PC-9 (cell line): Measurements from ENCODE around the gene ADH1C. TPM values are rescaled to one million over a fixed set of nuclear protein-coding genes. Genes with fewer than 3 reads are reported as not detected.

Source experiments
- BruUV-seq: library from RNA; stranded (reverse); fragments of 400-500 nt; replicated peaks from 2 replicates; lab custom pipeline; 2021; lab: Mats Ljungman, UMichigan
- CTCF ChIA-PET: fragments of 300-600 bp; sonication (Branson Sonifier 250); formaldehyde crosslinking; loops from one replicate; lab custom pipeline; 2022; ENCODE audit warnings: antibody characterized with exemption; lab: Charles Lee
- POLR2A ChIA-PET: fragments of 300-600 bp; sonication (Branson Sonifier 250); formaldehyde crosslinking; loops from one replicate; lab custom pipeline; 2022; ENCODE audit warnings: antibody characterized with exemption; ENCODE audit not compliant: unreplicated experiment; lab: Charles Lee
- DNase-seq, 2 experiments: peaks; one replicate each; pipeline versions ENCODE4 v3.0.0 to v3.0.0-alpha.2; 2015 to 2022; ENCODE audit warnings: mixed read lengths in 1 of 2
- H2AFZ ChIP-seq: fragments of 200-600 bp; sonication (generic); 2 replicates; pipeline ENCODE4 v1.8.1; 2017; ENCODE audit warnings: antibody characterized with exemption
- H3F3A ChIP-seq: fragments of 200-600 bp; sonication (generic); 2 replicates; pipeline ENCODE4 v1.8.1; 2017; ENCODE audit warnings: antibody characterized with exemption, mild to moderate bottlenecking, low read depth; ENCODE audit not compliant: insufficient read depth
- H3K27ac ChIP-seq: fragments of 200-600 bp; sonication (generic); 2 replicates; pipeline ENCODE4 v1.6.1; 2016; ENCODE audit warnings: mixed run types
- H3K27me3 ChIP-seq: fragments of 200-600 bp; sonication (generic); 2 replicates; pipeline ENCODE4 v1.6.1; 2016; ENCODE audit warnings: low read depth, mixed run types; ENCODE audit not compliant: insufficient read depth
- H3K36me3 ChIP-seq: fragments of 200-600 bp; sonication (generic); 2 replicates; pipeline ENCODE4 v1.6.1; 2016; ENCODE audit warnings: low read depth, mixed run types
- H3K4me1 ChIP-seq: fragments of 200-600 bp; sonication (generic); replicated peaks from 2 replicates; pipeline ENCODE4 v1.6.1; 2016; ENCODE audit warnings: mixed run types; ENCODE audit not compliant: insufficient read depth
- H3K4me2 ChIP-seq: fragments of 200-600 bp; sonication (generic); 2 replicates; pipeline ENCODE4 v1.6.1; 2017; ENCODE audit warnings: mixed run types
- H3K4me3 ChIP-seq: fragments of 200-600 bp; sonication (generic); 2 replicates; pipeline ENCODE4 v1.6.1; 2016; ENCODE audit warnings: mixed run types
- H3K79me2 ChIP-seq: fragments of 200-600 bp; sonication (generic); 2 replicates; pipeline ENCODE4 v1.6.1; 2017; ENCODE audit warnings: low read depth, mixed run types
- H3K9me2 ChIP-seq: fragments of 200-600 bp; sonication (generic); 2 replicates; pipeline ENCODE4 v1.8.1; 2017; ENCODE audit warnings: mild to moderate bottlenecking; ENCODE audit not compliant: insufficient read depth
- H3K9me3 ChIP-seq: fragments of 200-600 bp; sonication (generic); 2 replicates; pipeline ENCODE4 v1.8.1; 2016; ENCODE audit warnings: low read depth; ENCODE audit not compliant: insufficient read depth
- H4K20me1 ChIP-seq: fragments of 200-600 bp; sonication (generic); 2 replicates; pipeline ENCODE4 v1.8.1; 2017; ENCODE audit not compliant: insufficient read depth
- EZH2 ChIP-seq: fragments of 200-600 bp; sonication (generic); IDR thresholded peaks from 2 replicates; pipeline ENCODE4 v1.8.0; 2017; ENCODE audit warnings: antibody characterized with exemption, low read depth
- intact Hi-C: fragments of 100-400 bp; cut with micrococcal nuclease; formaldehyde crosslinking; loops from one replicate; pipeline ENCODE4 v1.10.0; 2022; ENCODE audit not compliant: unreplicated experiment
- total RNA-seq: library from RNA; stranded (reverse); gene quantifications from 2 replicates; pipeline ENCODE4 v1.2.3, GENCODE V29; 2021
- TF ChIP-seq, protein P1 (sequence below): fragments of 200-600 bp; sonication (generic); conservative IDR thresholded peaks from 2 replicates; pipeline ENCODE4 v1.6.1; 2017; ENCODE audit warnings: mixed run types, antibody characterized with exemption, mild to moderate bottlenecking, moderate library complexity

ADH1C gene
- total RNA-seq, 1 experiment from 2014 or later, result 0.63 TPM

DNA sequence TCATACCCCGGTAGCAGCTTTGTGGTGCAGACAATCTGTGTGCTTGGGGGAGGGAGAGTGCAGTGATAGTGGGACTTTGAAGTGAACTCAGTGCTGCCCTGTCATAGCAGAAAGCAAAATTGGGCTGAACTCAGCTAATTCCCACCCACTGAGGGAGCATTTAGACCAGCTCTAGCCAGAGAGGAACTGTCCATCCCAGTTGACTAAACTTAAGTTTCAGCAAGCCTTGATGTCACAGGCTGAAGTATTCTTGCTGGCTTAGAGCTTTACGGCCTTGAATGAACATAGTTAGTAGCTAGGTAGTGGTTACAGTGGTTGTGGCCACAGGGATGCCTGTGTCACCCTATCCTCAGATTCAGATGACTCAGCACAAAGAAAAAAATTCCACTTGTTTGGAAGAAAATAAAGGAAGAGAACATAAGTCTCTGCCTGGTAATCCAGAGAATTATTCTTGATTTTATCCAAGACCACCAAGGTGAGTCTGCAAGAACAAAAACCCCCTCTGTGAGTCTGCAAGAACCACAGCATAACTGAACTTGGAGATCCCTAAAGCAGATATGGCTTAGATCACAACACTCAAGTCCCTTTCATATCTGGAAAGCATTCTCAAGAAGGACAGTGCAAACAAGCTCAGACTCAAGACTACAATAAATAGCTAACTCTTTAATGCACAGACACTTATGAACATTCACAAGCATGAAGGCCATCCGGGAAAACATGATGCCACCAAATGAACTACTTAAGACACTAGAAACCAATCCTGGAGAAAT, 43.2 kb upstream of the ADH1C start:
- H4K20me1 ChIP-seq, result no peaks in the 10 kb centered on the region
- no peaks in the 10 kb centered on the region for H3K27me3 ChIP-seq
- no peak for DNase-seq
- no peaks in the 10 kb centered on the region for H3F3A ChIP-seq
- H2AFZ ChIP-seq, result peak overlapping the region; percentile 6; the same call in 1 of the 2 replicates
- H3K79me2 ChIP-seq, result no peaks in the 10 kb centered on the region
- no peaks in the 10 kb centered on the region for H3K36me3 ChIP-seq
- no peak overlapping the region for H3K27ac ChIP-seq
- no peak overlapping the region for H3K4me3 ChIP-seq
- intact Hi-C loops, result no loop called here
- ChIA-PET POLR2A (no interaction called here), CTCF (no interaction called here)
- TF ChIP-seq, protein P1, sequence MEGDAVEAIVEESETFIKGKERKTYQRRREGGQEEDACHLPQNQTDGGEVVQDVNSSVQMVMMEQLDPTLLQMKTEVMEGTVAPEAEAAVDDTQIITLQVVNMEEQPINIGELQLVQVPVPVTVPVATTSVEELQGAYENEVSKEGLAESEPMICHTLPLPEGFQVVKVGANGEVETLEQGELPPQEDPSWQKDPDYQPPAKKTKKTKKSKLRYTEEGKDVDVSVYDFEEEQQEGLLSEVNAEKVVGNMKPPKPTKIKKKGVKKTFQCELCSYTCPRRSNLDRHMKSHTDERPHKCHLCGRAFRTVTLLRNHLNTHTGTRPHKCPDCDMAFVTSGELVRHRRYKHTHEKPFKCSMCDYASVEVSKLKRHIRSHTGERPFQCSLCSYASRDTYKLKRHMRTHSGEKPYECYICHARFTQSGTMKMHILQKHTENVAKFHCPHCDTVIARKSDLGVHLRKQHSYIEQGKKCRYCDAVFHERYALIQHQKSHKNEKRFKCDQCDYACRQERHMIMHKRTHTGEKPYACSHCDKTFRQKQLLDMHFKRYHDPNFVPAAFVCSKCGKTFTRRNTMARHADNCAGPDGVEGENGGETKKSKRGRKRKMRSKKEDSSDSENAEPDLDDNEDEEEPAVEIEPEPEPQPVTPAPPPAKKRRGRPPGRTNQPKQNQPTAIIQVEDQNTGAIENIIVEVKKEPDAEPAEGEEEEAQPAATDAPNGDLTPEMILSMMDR, result no peak
- TF ChIP-seq EZH2, result no peak
- 0 out of 2 replicates have a peak, but pooled peaks cover 12% of the 10 kb centered on the region for H3K4me1 ChIP-seq
- no peaks in the 10 kb centered on the region for H3K9me2 ChIP-seq
- H3K9me3 ChIP-seq, result no peaks in the 10 kb centered on the region
- H3K4me2 ChIP-seq, result no peak overlapping the region
- no TSS peak for BruUV-seq

DNA sequence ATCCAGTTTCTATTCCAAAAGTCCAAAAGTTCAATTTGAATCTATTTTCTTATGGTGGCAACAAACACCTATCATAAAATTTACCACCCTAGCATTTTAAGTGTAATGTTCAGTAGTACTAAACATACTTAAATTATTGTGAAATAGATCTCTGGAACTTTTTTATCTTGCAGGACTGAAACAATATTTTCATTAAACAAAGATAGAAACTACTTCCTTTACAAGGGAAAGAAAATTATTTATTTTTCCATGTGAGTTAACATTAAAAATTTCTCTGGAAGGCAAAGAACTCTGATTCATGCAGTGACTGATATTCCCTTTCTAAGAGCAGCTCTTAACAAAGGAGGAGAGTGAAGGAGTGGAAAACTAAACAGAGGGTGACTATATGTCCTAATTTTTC, 42.4 kb upstream of the ADH1C start:
- H3K27ac ChIP-seq, result no peak overlapping the region

DNA sequence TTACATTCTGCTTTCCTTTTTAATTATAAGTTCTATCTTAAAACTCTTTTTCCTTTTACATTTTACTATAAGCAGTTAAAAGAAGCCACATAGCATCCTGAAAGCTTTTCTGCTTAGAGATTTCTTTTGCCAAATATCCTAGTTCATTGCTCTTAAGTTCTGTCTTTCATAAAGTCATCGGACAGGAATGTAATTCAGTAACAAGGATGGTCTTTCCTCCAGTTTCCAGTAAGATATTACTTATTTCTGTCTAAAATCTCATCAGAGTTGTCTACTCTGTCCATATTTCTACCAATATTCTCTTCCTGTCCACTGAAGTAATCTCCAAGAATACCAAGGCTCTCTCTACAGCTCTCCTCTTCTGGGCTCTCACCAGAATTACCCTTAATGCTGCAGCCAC, 37.5 kb upstream of the ADH1C start:
- intact Hi-C loops, result no loop called here
- H3K4me1 ChIP-seq, result 0 out of 2 replicates have a peak, but pooled peaks cover under 1% of the 10 kb centered on the region
- H2AFZ ChIP-seq, result no peak overlapping the region
- BruUV-seq, result no TSS peak
- DNase-seq, result no peak
- no peaks in the 10 kb centered on the region for H3K36me3 ChIP-seq
- H3K27me3 ChIP-seq, result no peaks in the 10 kb centered on the region
- H3K4me2 ChIP-seq, result no peak overlapping the region
- H3F3A ChIP-seq, result no peaks in the 10 kb centered on the region
- no peaks in the 10 kb centered on the region for H3K79me2 ChIP-seq
- no peaks in the 10 kb centered on the region for H4K20me1 ChIP-seq
- H3K9me3 ChIP-seq, result no peaks in the 10 kb centered on the region
- TF ChIP-seq, protein P1, result no peak
- no peak for TF ChIP-seq EZH2
- no peak overlapping the region for H3K27ac ChIP-seq
- ChIA-PET CTCF (interaction anchor here (0.6 kb wide), 1 partner anchor 1332 kb away, joined by 4 read pairs; no protein-coding TSS in a partner anchor), POLR2A (no interaction called here)
- no peak overlapping the region for H3K4me3 ChIP-seq
- no peaks in the 10 kb centered on the region for H3K9me2 ChIP-seq

More for the DNA sequence above, 42.4 kb upstream of the ADH1C start:
- no TSS peak for BruUV-seq
- no peaks in the 10 kb centered on the region for H3F3A ChIP-seq
- H3K36me3 ChIP-seq, result no peaks in the 10 kb centered on the region
- H3K4me3 ChIP-seq, result no peak overlapping the region
- no peaks in the 10 kb centered on the region for H3K27me3 ChIP-seq
- DNase-seq, result no peak
- CTCF ChIA-PET, result no interaction called here
- no peaks in the 10 kb centered on the region for H3K9me2 ChIP-seq
- H3K9me3 ChIP-seq, result no peaks in the 10 kb centered on the region
- POLR2A ChIA-PET, result no interaction called here
- no peak for TF ChIP-seq EZH2
- H4K20me1 ChIP-seq, result no peaks in the 10 kb centered on the region
- no peaks in the 10 kb centered on the region for H3K79me2 ChIP-seq
- H3K4me1 ChIP-seq, result 0 out of 2 replicates have a peak, but pooled peaks cover 12% of the 10 kb centered on the region
- no peak overlapping the region for H2AFZ ChIP-seq
- intact Hi-C loops, result no loop called here
- no peak overlapping the region for H3K4me2 ChIP-seq
